SU-DHL-6 (cell line): Measurements from ENCODE around the gene CLNK.

ENCODE experiments used
- H2AFZ ChIP-seq: fragments of 200-600 bp; sonication (generic); 2 replicates; pipeline ENCODE4 v1.6.1; 2014; ENCODE audit warnings: low read depth, mild to moderate bottlenecking, moderate library complexity, mixed read lengths, antibody characterized with exemption, low read length; ENCODE audit not compliant: severe bottlenecking
- H3F3A ChIP-seq: fragments of 200-600 bp; shearing (Covaris generic); 2 replicates; pipeline ENCODE4 v1.6.0; 2016; ENCODE audit warnings: antibody characterized with exemption, mild to moderate bottlenecking; ENCODE audit not compliant: insufficient read depth
- H3K27ac ChIP-seq: fragments of 200-600 bp; sonication (generic); 2 replicates; pipeline ENCODE4 v1.5.1; 2016; ENCODE audit warnings: low read depth, mild to moderate bottlenecking, low read length, moderate library complexity, mixed read lengths
- H3K27me3 ChIP-seq: fragments of 200-600 bp; sonication (generic), shearing (Covaris generic); 2 replicates; pipeline ENCODE4 v1.6.0; 2014; ENCODE audit warnings: mild to moderate bottlenecking, low read length
- H3K36me3 ChIP-seq: fragments of 200-600 bp; sonication (generic); 2 replicates; pipeline ENCODE4 v1.6.1; 2014; ENCODE audit warnings: mild to moderate bottlenecking, low read length, mixed read lengths
- H3K4me2 ChIP-seq: fragments of 300-600, 200-600 bp; shearing (Covaris generic), sonication (generic); 2 replicates; pipeline ENCODE4 v1.6.0; 2014; ENCODE audit warnings: low read length, low read depth, mild to moderate bottlenecking; ENCODE audit not compliant: poor library complexity, severe bottlenecking
- H3K4me3 ChIP-seq: fragments of 200-600 bp; sonication (generic); 2 replicates; pipeline ENCODE4 v1.5.1; 2014; ENCODE audit warnings: antibody characterized with exemption, low read length, mild to moderate bottlenecking, mixed read lengths; ENCODE audit not compliant: insufficient read depth, poor library complexity, severe bottlenecking
- H3K79me2 ChIP-seq: fragments of 200-600 bp; sonication (generic); 2 replicates; pipeline ENCODE4 v1.6.1; 2014; ENCODE audit warnings: mild to moderate bottlenecking, low read length, moderate library complexity; ENCODE audit not compliant: insufficient read depth
- H3K9ac ChIP-seq: fragments of 200-600 bp; sonication (generic); 2 replicates; pipeline ENCODE4 v1.7.0; 2014; ENCODE audit warnings: mild to moderate bottlenecking, low read length
- H3K9me2 ChIP-seq: fragments of 200-600 bp; sonication (generic); replicated peaks from 2 replicates; pipeline ENCODE4 v1.6.1; 2014; ENCODE audit warnings: low read length; ENCODE audit not compliant: insufficient read depth
- H3K9me3 ChIP-seq: fragments of 200-600 bp; sonication (generic); 2 replicates; pipeline ENCODE4 v1.6.1; 2014; ENCODE audit warnings: low read length, mixed read lengths; ENCODE audit not compliant: insufficient read depth
- H4K20me1 ChIP-seq: fragments of 200-600 bp; sonication (generic); 2 replicates; pipeline ENCODE4 v1.6.1; 2014; ENCODE audit warnings: low read depth, mild to moderate bottlenecking, antibody characterized with exemption, low read length, moderate library complexity, mixed read lengths
- EZH2phosphoT487 ChIP-seq: fragments of 200-600 bp; sonication (generic), shearing (Covaris generic); conservative IDR thresholded peaks from 2 replicates; pipeline ENCODE4 v1.6.1; 2018; ENCODE audit warnings: mild to moderate bottlenecking, antibody characterized with exemption, low read length, moderate library complexity, mixed read lengths
- TF ChIP-seq, protein P1 (sequence below): fragments of 200-600 bp; sonication (generic); IDR thresholded peaks from one replicate; pipeline ENCODE4 v1.5.1; 2017; ENCODE audit warnings: antibody characterized with exemption, mild to moderate bottlenecking, low read length, moderate library complexity; ENCODE audit not compliant: insufficient read depth, poor library complexity, severe bottlenecking

Gene CLNK

DNA sequence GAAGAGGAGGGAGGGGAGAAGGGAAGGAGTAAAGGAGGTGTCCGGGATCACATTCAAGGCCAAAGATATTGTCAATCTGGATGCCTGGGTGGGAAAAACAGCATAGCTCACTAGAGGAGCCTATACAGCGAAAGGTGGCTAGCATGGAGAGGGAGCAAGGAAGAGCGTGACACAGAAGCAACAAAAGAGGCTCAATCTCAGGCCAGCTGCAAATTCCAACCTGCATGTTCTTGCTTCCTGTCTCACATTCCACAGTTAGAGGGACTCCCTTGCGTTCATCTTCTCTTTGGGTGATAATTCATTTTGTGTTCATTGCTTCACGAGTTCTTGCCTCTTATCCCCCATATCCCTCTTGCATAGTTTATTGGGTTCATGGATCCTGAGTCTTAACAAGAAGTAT is 3.0 kb upstream of the CLNK start:
- no peak overlapping the region for H3K4me2 ChIP-seq

DNA sequence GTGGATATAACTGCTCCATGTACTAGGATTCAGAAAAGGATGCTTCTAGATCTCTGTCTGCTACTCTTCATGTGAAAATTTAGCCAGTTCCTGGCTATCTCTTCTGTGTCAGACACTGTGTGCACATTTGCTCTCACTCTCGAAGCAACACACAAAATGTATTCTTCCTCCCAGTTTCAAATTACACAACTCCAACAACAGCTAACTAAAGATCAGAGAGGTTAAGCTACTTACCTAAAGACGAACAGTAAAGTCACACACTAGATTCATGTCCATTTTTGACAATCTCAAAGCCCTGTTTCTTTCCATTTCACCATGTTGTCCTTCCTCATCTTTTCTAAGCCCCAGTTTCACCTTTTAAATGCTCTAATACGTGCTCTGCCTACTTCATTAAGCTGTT is 2.2 kb downstream of the CLNK start:
- Histone ChIP-seq H3K79me2 (no peaks in the 10 kb centered on the region), H3K36me3 (no peaks in the 10 kb centered on the region), H3K9ac (no peak overlapping the region), H3K27ac (no peak overlapping the region), H3K27me3 (no peaks in the 10 kb centered on the region), H4K20me1 (no peaks in the 10 kb centered on the region), H3K4me2 (no peak overlapping the region), H3F3A (no peaks in the 10 kb centered on the region), H3K4me3 (no peak overlapping the region), H3K9me2 (no peaks in the 10 kb centered on the region), H3K9me3 (no peaks in the 10 kb centered on the region), H2AFZ (no peak overlapping the region)
- TF ChIP-seq, protein P1, sequence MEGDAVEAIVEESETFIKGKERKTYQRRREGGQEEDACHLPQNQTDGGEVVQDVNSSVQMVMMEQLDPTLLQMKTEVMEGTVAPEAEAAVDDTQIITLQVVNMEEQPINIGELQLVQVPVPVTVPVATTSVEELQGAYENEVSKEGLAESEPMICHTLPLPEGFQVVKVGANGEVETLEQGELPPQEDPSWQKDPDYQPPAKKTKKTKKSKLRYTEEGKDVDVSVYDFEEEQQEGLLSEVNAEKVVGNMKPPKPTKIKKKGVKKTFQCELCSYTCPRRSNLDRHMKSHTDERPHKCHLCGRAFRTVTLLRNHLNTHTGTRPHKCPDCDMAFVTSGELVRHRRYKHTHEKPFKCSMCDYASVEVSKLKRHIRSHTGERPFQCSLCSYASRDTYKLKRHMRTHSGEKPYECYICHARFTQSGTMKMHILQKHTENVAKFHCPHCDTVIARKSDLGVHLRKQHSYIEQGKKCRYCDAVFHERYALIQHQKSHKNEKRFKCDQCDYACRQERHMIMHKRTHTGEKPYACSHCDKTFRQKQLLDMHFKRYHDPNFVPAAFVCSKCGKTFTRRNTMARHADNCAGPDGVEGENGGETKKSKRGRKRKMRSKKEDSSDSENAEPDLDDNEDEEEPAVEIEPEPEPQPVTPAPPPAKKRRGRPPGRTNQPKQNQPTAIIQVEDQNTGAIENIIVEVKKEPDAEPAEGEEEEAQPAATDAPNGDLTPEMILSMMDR, result no peak
- no peak for TF ChIP-seq EZH2phosphoT487

More for the DNA sequence above, 3.0 kb upstream of the CLNK start:
- Histone ChIP-seq H2AFZ (no peak overlapping the region), H3F3A (no peaks in the 10 kb centered on the region), H3K36me3 (no peaks in the 10 kb centered on the region), H3K4me3 (no peak overlapping the region), H3K9me2 (no peaks in the 10 kb centered on the region), H3K9ac (no peak overlapping the region), H3K27ac (no peak overlapping the region), H3K79me2 (no peaks in the 10 kb centered on the region), H4K20me1 (no peaks in the 10 kb centered on the region), H3K9me3 (no peaks in the 10 kb centered on the region), H3K27me3 (no peaks in the 10 kb centered on the region)
- TF ChIP-seq EZH2phosphoT487, result no peak
- TF ChIP-seq, protein P1, result no peak

DNA sequence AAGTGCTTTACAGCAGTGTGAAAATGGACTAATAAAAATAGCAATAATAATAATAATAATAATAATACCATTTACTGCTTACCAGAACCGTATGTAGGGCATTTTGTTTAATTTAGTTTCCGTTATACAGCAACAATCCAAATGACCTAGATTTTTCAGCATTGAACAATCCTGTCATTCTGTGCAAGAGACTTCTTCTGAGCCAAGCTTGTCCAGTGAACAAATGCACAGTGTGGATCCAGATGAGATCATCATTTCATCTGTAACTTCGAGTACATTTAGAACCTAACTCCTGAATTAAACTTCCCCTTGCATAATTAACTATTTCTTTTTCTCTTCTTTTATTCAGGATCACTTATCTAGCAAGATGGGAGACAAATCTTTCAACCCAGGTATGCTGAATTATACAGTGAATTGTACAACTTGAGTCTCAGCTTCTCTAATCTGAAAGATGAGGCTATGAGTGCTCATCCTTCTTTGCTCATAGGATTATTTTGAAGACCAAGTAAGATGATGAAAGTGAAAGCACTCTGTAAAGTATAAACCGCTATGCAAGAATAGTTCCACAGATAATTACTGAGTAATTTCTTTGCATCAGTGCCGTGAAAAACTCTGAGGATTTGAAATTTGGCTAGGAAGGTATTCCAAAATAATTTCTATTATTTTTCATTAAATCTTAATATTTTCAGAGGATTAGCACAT is 6.6 kb downstream of the CLNK start:
- Histone ChIP-seq H3K9me3 (no peaks in the 10 kb centered on the region), H3F3A (no peaks in the 10 kb centered on the region), H2AFZ (no peak overlapping the region), H3K36me3 (no peaks in the 10 kb centered on the region), H4K20me1 (no peaks in the 10 kb centered on the region), H3K9me2 (no peaks in the 10 kb centered on the region), H3K9ac (no peak overlapping the region), H3K27ac (no peak overlapping the region), H3K4me2 (no peak overlapping the region), H3K27me3 (no peaks in the 10 kb centered on the region), H3K79me2 (no peaks in the 10 kb centered on the region), H3K4me3 (no peak overlapping the region)
- TF ChIP-seq, protein P1, result no peak
- TF ChIP-seq EZH2phosphoT487, result no peak
